GM23338 (cell line): ENCODE data around the gene OCIAD2. TPM values are rescaled to one million over a fixed set of nuclear protein-coding genes. Genes with fewer than 3 reads are reported as not detected.

Experiments
- ATAC-seq: fragments of 200-7000 bp; cut with Tn5 transposase; 3 replicates; pipeline ENCODE4 v1.9.1; 2020
- DNase-seq: peaks from one replicate; pipeline ENCODE4 v3.0.0-alpha.2; 2015; ENCODE audit warnings: low spot score
- H2AFZ ChIP-seq: fragments of 200-600 bp; sonication (generic); 2 replicates; pipeline ENCODE4 v1.8.0; 2016; ENCODE audit warnings: antibody characterized with exemption, mild to moderate bottlenecking, moderate library complexity
- H3F3A ChIP-seq: fragments of 200-600 bp; sonication (generic); replicated peaks from 2 replicates; pipeline ENCODE4 v1.8.0; 2017; ENCODE audit warnings: antibody characterized with exemption, mixed run types, low read depth
- H3K27ac ChIP-seq: fragments of 200-600 bp; sonication (generic); 2 replicates; pipeline ENCODE4 v1.6.1; 2016; ENCODE audit warnings: low read depth
- H3K27me3 ChIP-seq: fragments of 200-600 bp; sonication (generic); 2 replicates; pipeline ENCODE4 v1.8.0; 2016; ENCODE audit warnings: mild to moderate bottlenecking, mixed run types, moderate library complexity; ENCODE audit not compliant: insufficient read depth
- H3K36me3 ChIP-seq: fragments of 200-600 bp; sonication (generic); 2 replicates; pipeline ENCODE4 v1.8.0; 2016; ENCODE audit warnings: mild to moderate bottlenecking; ENCODE audit not compliant: insufficient read depth
- H3K4me1 ChIP-seq: fragments of 200-600 bp; sonication (generic); 2 replicates; pipeline ENCODE4 v1.8.0; 2016; ENCODE audit warnings: mild to moderate bottlenecking, moderate library complexity; ENCODE audit not compliant: insufficient read depth
- H3K4me2 ChIP-seq: fragments of 200-600 bp; sonication (generic); 2 replicates; pipeline ENCODE4 v1.7.1; 2017; ENCODE audit warnings: mixed run types
- H3K4me3 ChIP-seq: fragments of 200-600 bp; sonication (generic); 2 replicates; pipeline ENCODE4 v1.6.1; 2016; ENCODE audit warnings: mixed run types
- H3K79me2 ChIP-seq: fragments of 200-600 bp; sonication (generic); replicated peaks from 2 replicates; pipeline ENCODE4 v1.8.0; 2017; ENCODE audit warnings: mild to moderate bottlenecking; ENCODE audit not compliant: insufficient read depth
- H3K9me2 ChIP-seq: fragments of 200-600 bp; sonication (generic); 2 replicates; pipeline ENCODE4 v1.8.0; 2017; ENCODE audit not compliant: insufficient read depth
- H4K20me1 ChIP-seq: fragments of 200-600 bp; sonication (generic); replicated peaks from 2 replicates; pipeline ENCODE4 v1.8.0; 2017; ENCODE audit warnings: mild to moderate bottlenecking; ENCODE audit not compliant: insufficient read depth
- H3K27ac Mint-ChIP-seq: 2 replicates; pipeline ENCODE4 v1.8.0; 2020; ENCODE audit warnings: inconsistent platforms, mild to moderate bottlenecking, moderate library complexity, mixed read lengths
- H3K27me3 Mint-ChIP-seq: 3 replicates; pipeline ENCODE4 v1.8.0; 2022; ENCODE audit warnings: low read depth, mild to moderate bottlenecking, moderate library complexity, mixed read lengths, inconsistent platforms; ENCODE audit not compliant: insufficient read depth, poor library complexity
- H3K36me3 Mint-ChIP-seq: 3 replicates; pipeline ENCODE4 v1.8.0; 2021; ENCODE audit warnings: low read depth, mild to moderate bottlenecking, inconsistent platforms, moderate library complexity, mixed read lengths
- H3K4me1 Mint-ChIP-seq: 3 replicates; pipeline ENCODE4 v1.8.0; 2020; ENCODE audit warnings: mild to moderate bottlenecking, inconsistent platforms, mixed read lengths
- H3K4me3 Mint-ChIP-seq: 3 replicates; pipeline ENCODE4 v1.8.0; 2021; ENCODE audit warnings: moderate library complexity, mild to moderate bottlenecking, inconsistent platforms, mixed read lengths
- H3K9me3 Mint-ChIP-seq: 3 replicates; pipeline ENCODE4 v1.8.0; 2020; ENCODE audit warnings: moderate library complexity, mild to moderate bottlenecking, inconsistent platforms, mixed read lengths
- CREB1 ChIP-seq: fragments of 250-450 bp; sonication (Bioruptor Pico); IDR thresholded peaks from 2 replicates; pipeline ENCODE4 v1.5.0; 2020; ENCODE audit warnings: low read depth, mild to moderate bottlenecking, moderate library complexity
- EZH2 ChIP-seq: fragments of 200-600 bp; sonication (generic); IDR thresholded peaks from one replicate; pipeline ENCODE4 v1.8.0; 2017; ENCODE audit warnings: antibody characterized with exemption, mild to moderate bottlenecking, low read depth; ENCODE audit not compliant: unreplicated experiment
- EZH2phosphoT487 ChIP-seq: fragments of 200-600 bp; sonication (generic); IDR thresholded peaks from one replicate; pipeline ENCODE4 v1.8.1; 2018; ENCODE audit warnings: antibody characterized with exemption; ENCODE audit not compliant: unreplicated experiment
- JUNB ChIP-seq: IDR thresholded peaks from one replicate; pipeline ENCODE4 v1.6.1; 2016; ENCODE audit warnings: antibody characterized with exemption; ENCODE audit not compliant: unreplicated experiment
- NANOG ChIP-seq: IDR thresholded peaks from 2 replicates; pipeline ENCODE4 v1.6.1; 2016; ENCODE audit warnings: antibody characterized with exemption, borderline replicate concordance
- STAT1 ChIP-seq: IDR thresholded peaks from one replicate; pipeline ENCODE4 v1.6.1; 2016; ENCODE audit warnings: antibody characterized with exemption; ENCODE audit not compliant: unreplicated experiment
- ZNF114 ChIP-seq: fragments of 250-450 bp; sonication (Bioruptor Pico); IDR thresholded peaks from 2 replicates; pipeline ENCODE4 v1.5.0; 2020; ENCODE audit warnings: mild to moderate bottlenecking, moderate library complexity
- ZNF331 ChIP-seq: fragments of 250-450 bp; sonication (Bioruptor Pico); IDR thresholded peaks from 2 replicates; pipeline ENCODE4 v1.5.0; 2020; ENCODE audit warnings: low read depth, mild to moderate bottlenecking, moderate library complexity
- polyA plus RNA-seq: library from polyadenylated mRNA; unstranded; fragments of >200 nt; fragmentation: Nextera tagmentation; extraction: Ambion mirVana; gene quantifications from 2 replicates; pipeline ENCODE4 v1.2.1, GENCODE V29; 2016
- total RNA-seq: library from RNA; depleted of rRNA; stranded (reverse); fragments of >200 nt; shearing (Covaris generic); gene quantifications from 2 replicates; pipeline ENCODE4 v1.2.3, GENCODE V29; 2014
- TF ChIP-seq, protein P1 (sequence below), 2 experiments: fragments of 200-600 bp in 1 of 2; sonication (generic) in 1 of 2; conservative IDR thresholded peaks; 2 replicates each; pipeline versions ENCODE4 v1.5.1 to v1.6.1; 2016 to 2017; ENCODE audit warnings: antibody characterized with exemption in 2 of 2, low read depth in 2 of 2, mild to moderate bottlenecking in 2 of 2, moderate library complexity in 1 of 2
- TF ChIP-seq, protein P2 (sequence below): IDR thresholded peaks from 2 replicates; pipeline ENCODE4 v1.6.1; 2016; ENCODE audit warnings: antibody characterized with exemption
- TF ChIP-seq, protein P3 (sequence below): IDR thresholded peaks from one replicate; pipeline ENCODE4 v1.6.1; 2018; ENCODE audit warnings: antibody characterized with exemption; ENCODE audit not compliant: unreplicated experiment

The OCIAD2 gene
- total and polyA plus RNA-seq, 2 experiments from 2014 or later: 36.8 to 317 TPM

DNA sequence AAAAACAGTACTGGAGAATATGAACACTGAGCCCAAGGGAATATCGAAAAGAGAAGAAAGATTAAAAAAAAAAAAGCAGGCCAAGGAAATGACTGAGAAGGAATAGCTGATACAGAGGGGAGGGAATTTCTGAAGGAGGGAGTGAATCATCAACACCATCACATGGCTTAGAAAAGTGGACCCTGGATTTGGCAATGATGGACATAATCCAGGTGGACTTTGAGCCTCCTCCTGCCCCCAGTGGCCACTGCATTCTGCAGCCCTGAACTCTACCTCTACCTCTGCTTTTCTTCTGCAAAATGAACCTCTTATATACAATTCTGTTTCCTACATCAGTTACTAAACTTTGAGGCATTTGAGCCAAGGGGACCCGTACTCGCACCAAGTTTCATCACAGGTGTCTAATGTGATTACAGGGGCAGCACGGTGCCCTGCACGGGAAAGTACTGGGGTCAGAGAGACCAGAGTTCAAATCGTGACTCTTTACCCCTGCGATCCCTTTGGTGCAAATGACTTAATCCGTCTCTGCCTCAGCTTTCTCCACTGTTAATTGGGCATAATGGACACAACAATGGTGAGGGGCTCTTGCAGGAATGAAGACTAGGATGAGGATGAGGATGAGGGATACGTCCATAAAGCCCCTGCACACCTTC is 1.1 kb downstream of the OCIAD2 start:
- Histone ChIP-seq H3K4me1 (peaks cover 12% of the 10 kb centered on the region), H2AFZ (peak overlapping the region; percentile 99; the same call in 1 of the 2 replicates), H3K4me3 (peak overlapping the region; percentile 93), H3K9me2 (peaks cover 8% of the 10 kb centered on the region; the same call in 1 of the 2 replicates), H3F3A (no peaks in the 10 kb centered on the region), H3K79me2 (peaks cover 19% of the 10 kb centered on the region), H3K27me3 (no peaks in the 10 kb centered on the region), H3K4me2 (peak overlapping the region; percentile 97), H4K20me1 (no peaks in the 10 kb centered on the region; the same call in 1 of the 2 replicates), H3K27ac (no peak overlapping the region), H3K36me3 (peaks cover 7% of the 10 kb centered on the region; the same call in 1 of the 2 replicates)
- DNase-seq: peak; percentile 22
- H3K9me3 Mint-ChIP-seq: peaks cover 4% of the 10 kb centered on the region; the same call in 1 of the 3 replicates
- peaks cover 19% of the 10 kb centered on the region for H3K36me3 Mint-ChIP-seq
- ATAC-seq: no peak
- peaks cover 9% of the 10 kb centered on the region for H3K27me3 Mint-ChIP-seq
- peak overlapping the region; percentile 85 for H3K4me3 Mint-ChIP-seq
- H3K27ac Mint-ChIP-seq: no peak overlapping the region
- TF ChIP-seq, protein P1, sequence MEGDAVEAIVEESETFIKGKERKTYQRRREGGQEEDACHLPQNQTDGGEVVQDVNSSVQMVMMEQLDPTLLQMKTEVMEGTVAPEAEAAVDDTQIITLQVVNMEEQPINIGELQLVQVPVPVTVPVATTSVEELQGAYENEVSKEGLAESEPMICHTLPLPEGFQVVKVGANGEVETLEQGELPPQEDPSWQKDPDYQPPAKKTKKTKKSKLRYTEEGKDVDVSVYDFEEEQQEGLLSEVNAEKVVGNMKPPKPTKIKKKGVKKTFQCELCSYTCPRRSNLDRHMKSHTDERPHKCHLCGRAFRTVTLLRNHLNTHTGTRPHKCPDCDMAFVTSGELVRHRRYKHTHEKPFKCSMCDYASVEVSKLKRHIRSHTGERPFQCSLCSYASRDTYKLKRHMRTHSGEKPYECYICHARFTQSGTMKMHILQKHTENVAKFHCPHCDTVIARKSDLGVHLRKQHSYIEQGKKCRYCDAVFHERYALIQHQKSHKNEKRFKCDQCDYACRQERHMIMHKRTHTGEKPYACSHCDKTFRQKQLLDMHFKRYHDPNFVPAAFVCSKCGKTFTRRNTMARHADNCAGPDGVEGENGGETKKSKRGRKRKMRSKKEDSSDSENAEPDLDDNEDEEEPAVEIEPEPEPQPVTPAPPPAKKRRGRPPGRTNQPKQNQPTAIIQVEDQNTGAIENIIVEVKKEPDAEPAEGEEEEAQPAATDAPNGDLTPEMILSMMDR (conservative IDR thresholded peaks at IDR 0.05; ENCODE audit: low read depth in 2 of 2): peak in 1 of 2 experiments; percentile 43; a peak in 3 of 4 replicates
- TF ChIP-seq EZH2: no peak
- H3K4me1 Mint-ChIP-seq: peaks cover 20% of the 10 kb centered on the region

DNA sequence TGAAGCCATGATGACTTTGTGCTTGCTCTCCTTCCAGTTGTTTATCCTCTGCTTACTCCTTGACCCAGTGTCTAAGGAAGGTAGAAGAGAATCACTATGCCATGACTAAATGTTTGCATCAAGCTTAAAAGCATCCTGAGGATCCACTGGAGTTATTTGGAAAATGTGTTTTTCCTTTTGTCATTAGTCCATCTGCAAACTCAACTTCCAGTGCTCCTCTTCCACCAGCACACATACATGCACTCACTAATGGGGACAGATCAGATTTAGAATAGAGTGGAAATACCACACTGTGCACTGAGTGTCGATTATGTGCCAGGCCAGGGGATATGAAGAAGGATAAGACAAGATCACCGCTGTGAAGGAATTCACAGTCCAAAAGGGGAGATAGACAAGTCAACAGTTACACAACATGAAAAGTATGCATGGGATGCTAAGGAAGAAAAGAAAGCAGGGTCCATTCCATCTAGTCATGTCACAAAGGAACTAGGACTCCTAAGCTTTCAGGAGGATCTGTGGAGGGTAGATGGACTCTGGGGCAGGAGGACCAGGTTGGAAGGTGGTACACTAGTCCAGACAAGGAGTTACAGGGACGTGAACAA is 1.9 kb downstream of the OCIAD2 start:
- Histone ChIP-seq H3K27me3 (no peaks in the 10 kb centered on the region), H3F3A (no peaks in the 10 kb centered on the region), H3K9me2 (peaks cover 8% of the 10 kb centered on the region; the same call in 1 of the 2 replicates), H3K36me3 (peaks cover 10% of the 10 kb centered on the region), H3K4me1 (peaks cover 12% of the 10 kb centered on the region), H3K4me2 (peak overlapping the region; percentile 10; the same call in 1 of the 2 replicates), H3K27ac (no peak overlapping the region), H3K79me2 (peaks cover 19% of the 10 kb centered on the region), H4K20me1 (no peaks in the 10 kb centered on the region; the same call in 1 of the 2 replicates), H3K4me3 (no peak overlapping the region), H2AFZ (no peak overlapping the region)
- Mint-ChIP-seq H3K27me3 (peaks cover 9% of the 10 kb centered on the region), H3K36me3 (peaks cover 22% of the 10 kb centered on the region), H3K27ac (no peak overlapping the region), H3K9me3 (peaks cover 4% of the 10 kb centered on the region; the same call in 2 of the 3 replicates), H3K4me1 (peaks cover 18% of the 10 kb centered on the region), H3K4me3 (peak overlapping the region; percentile 85; the same call in 2 of the 3 replicates)
- ATAC-seq: no peak
- no peak for DNase-seq
- TF ChIP-seq CREB1 (CRISPR knock-in tag): no peak
- TF ChIP-seq STAT1: no peak
- TF ChIP-seq NANOG: no peak
- TF ChIP-seq, protein P2, sequence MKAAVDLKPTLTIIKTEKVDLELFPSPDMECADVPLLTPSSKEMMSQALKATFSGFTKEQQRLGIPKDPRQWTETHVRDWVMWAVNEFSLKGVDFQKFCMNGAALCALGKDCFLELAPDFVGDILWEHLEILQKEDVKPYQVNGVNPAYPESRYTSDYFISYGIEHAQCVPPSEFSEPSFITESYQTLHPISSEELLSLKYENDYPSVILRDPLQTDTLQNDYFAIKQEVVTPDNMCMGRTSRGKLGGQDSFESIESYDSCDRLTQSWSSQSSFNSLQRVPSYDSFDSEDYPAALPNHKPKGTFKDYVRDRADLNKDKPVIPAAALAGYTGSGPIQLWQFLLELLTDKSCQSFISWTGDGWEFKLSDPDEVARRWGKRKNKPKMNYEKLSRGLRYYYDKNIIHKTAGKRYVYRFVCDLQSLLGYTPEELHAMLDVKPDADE: no peak
- TF ChIP-seq, protein P1 (conservative IDR thresholded peaks at IDR 0.05; ENCODE audit: low read depth in 2 of 2): no peak
- no peak for TF ChIP-seq ZNF114
- TF ChIP-seq EZH2phosphoT487: no peak
- TF ChIP-seq ZNF331 (CRISPR knock-in tag): no peak
- no peak for TF ChIP-seq EZH2
- no peak for TF ChIP-seq JUNB
- TF ChIP-seq, protein P3, sequence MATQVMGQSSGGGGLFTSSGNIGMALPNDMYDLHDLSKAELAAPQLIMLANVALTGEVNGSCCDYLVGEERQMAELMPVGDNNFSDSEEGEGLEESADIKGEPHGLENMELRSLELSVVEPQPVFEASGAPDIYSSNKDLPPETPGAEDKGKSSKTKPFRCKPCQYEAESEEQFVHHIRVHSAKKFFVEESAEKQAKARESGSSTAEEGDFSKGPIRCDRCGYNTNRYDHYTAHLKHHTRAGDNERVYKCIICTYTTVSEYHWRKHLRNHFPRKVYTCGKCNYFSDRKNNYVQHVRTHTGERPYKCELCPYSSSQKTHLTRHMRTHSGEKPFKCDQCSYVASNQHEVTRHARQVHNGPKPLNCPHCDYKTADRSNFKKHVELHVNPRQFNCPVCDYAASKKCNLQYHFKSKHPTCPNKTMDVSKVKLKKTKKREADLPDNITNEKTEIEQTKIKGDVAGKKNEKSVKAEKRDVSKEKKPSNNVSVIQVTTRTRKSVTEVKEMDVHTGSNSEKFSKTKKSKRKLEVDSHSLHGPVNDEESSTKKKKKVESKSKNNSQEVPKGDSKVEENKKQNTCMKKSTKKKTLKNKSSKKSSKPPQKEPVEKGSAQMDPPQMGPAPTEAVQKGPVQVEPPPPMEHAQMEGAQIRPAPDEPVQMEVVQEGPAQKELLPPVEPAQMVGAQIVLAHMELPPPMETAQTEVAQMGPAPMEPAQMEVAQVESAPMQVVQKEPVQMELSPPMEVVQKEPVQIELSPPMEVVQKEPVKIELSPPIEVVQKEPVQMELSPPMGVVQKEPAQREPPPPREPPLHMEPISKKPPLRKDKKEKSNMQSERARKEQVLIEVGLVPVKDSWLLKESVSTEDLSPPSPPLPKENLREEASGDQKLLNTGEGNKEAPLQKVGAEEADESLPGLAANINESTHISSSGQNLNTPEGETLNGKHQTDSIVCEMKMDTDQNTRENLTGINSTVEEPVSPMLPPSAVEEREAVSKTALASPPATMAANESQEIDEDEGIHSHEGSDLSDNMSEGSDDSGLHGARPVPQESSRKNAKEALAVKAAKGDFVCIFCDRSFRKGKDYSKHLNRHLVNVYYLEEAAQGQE: no peak
